ENCODE data around the gene GOLGA8F. TPM values are rescaled to one million over a fixed set of nuclear protein-coding genes. Genes with fewer than 3 reads are reported as not detected.
"Not testable (repeated sequence)": the region's sequence is repeated elsewhere in the genome, so short reads cannot be mapped to it uniquely, and the experiment has no call there.

Gene GOLGA8F
- not detected in 2 replicates for total RNA-seq (2014; rRNA removed; shearing (Covaris generic))
- polyA plus RNA-seq (2016; fragmentation: Nextera tagmentation; extraction: Ambion mirVana), result 0.04 and 0.28 TPM in 2 replicates

GRCh38 chr15:28378364-28378763 is at the start of gene GOLGA8F:
Gene GOLGA8F, plus strand, starts transcription at chr15:28378664. Its CDS starts 98 bp downstream, at chr15:28378762.
- H3K79me2 ChIP-seq (ENCODE audit: insufficient read depth); H3F3A ChIP-seq (ENCODE audit: insufficient read depth); H3K36me3 ChIP-seq (ENCODE audit: low read depth); H3K4me3 ChIP-seq; in situ Hi-C loops (cut with MboI); H3K4me1 ChIP-seq (ENCODE audit: insufficient read depth); H3K9me2 ChIP-seq (ENCODE audit: insufficient read depth); H3K9ac ChIP-seq; H3K4me2 ChIP-seq (ENCODE audit: unreplicated experiment); H3K9me3 ChIP-seq (ENCODE audit: low read depth); H3K27me3 ChIP-seq (replicated peaks; ENCODE audit: insufficient read depth); H4K20me1 ChIP-seq (ENCODE audit: insufficient read depth); DNase-seq; H3K27ac ChIP-seq; H2AFZ ChIP-seq: not testable (repeated sequence)
- no CpG with 5 or more reads among the region's 8 CpGs for WGBS, 2 experiments (ENCODE audit: low coverage in 1 of 2, low lambda C conversion rate in 2 of 2, missing lambda C conversion rate in 2 of 2)

DNA sequence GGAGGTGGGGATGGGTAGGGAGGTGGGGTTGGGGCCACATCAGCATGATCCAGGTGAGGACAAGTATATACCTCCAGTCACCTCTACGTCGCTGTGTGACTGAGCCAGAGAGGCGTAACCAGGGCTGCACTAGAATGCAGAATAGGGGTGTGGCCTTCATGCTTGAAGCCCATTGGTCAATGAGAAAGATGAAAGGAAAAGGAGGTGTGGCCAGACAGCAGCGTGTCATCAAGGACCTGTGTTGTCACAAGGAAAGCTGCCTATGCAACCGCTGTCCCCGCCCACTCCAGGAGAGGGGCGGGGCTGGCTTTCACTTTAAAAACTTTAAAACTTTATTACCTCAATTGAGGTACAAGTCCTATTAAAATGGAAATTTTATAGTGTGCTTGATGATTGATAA is 20.5 kb upstream of the GOLGA8F start, which contains the start of gene GOLGA6L24:
Gene GOLGA6L24, minus strand, starts transcription at position 101 of the 400 bp plus-strand sequence. Its CDS starts 61 bp downstream, at position 40.
- WGBS, 2 experiments (ENCODE audit: low coverage in 1 of 2, low lambda C conversion rate in 2 of 2, missing lambda C conversion rate in 2 of 2), result no CpG with 5 or more reads among the region's 7 CpGs
- H3F3A ChIP-seq (ENCODE audit: insufficient read depth); H2AFZ ChIP-seq; H3K36me3 ChIP-seq (ENCODE audit: low read depth); H3K4me2 ChIP-seq (ENCODE audit: unreplicated experiment); DNase-seq; H3K9me2 ChIP-seq (ENCODE audit: insufficient read depth); H3K9ac ChIP-seq; H4K20me1 ChIP-seq (ENCODE audit: insufficient read depth); H3K27ac ChIP-seq; H3K9me3 ChIP-seq (ENCODE audit: low read depth); H3K79me2 ChIP-seq (ENCODE audit: insufficient read depth); H3K4me3 ChIP-seq; H3K4me1 ChIP-seq (ENCODE audit: insufficient read depth); H3K27me3 ChIP-seq (replicated peaks; ENCODE audit: insufficient read depth); in situ Hi-C loops (cut with MboI): not testable (repeated sequence)

GRCh38 chr15:28365502-28365901 is 13.0 kb upstream of the GOLGA8F start:
- WGBS, 2 experiments (ENCODE audit: low coverage in 1 of 2, low lambda C conversion rate in 2 of 2, missing lambda C conversion rate in 2 of 2), result 82% methylated on average over 8 of the region's 17 CpGs; no CpG with 5 or more reads in 1 of the 2 experiments
- in situ Hi-C loops (cut with MboI); H3K27ac ChIP-seq; H3K9me2 ChIP-seq (ENCODE audit: insufficient read depth); H3F3A ChIP-seq (ENCODE audit: insufficient read depth); H3K4me1 ChIP-seq (ENCODE audit: insufficient read depth); H3K9ac ChIP-seq; DNase-seq; H2AFZ ChIP-seq; H3K4me3 ChIP-seq; H3K36me3 ChIP-seq (ENCODE audit: low read depth); H3K4me2 ChIP-seq (ENCODE audit: unreplicated experiment); H3K27me3 ChIP-seq (replicated peaks; ENCODE audit: insufficient read depth); H3K9me3 ChIP-seq (ENCODE audit: low read depth); H3K79me2 ChIP-seq (ENCODE audit: insufficient read depth); H4K20me1 ChIP-seq (ENCODE audit: insufficient read depth): not testable (repeated sequence)

- H3K4me1 ChIP-seq (ENCODE audit: insufficient read depth); H3K27me3 ChIP-seq (replicated peaks; ENCODE audit: insufficient read depth); DNase-seq; H3K4me2 ChIP-seq (ENCODE audit: unreplicated experiment); in situ Hi-C loops (cut with MboI); H3K9me2 ChIP-seq (ENCODE audit: insufficient read depth); H4K20me1 ChIP-seq (ENCODE audit: insufficient read depth); H3K27ac ChIP-seq; H2AFZ ChIP-seq; H3K9ac ChIP-seq; H3K9me3 ChIP-seq (ENCODE audit: low read depth); H3K4me3 ChIP-seq; H3F3A ChIP-seq (ENCODE audit: insufficient read depth); H3K36me3 ChIP-seq (ENCODE audit: low read depth); H3K79me2 ChIP-seq (ENCODE audit: insufficient read depth): not testable (repeated sequence)
- 17 to 22% methylated on average over 2 to 3 of the region's 3 CpGs for WGBS, 2 experiments (ENCODE audit: low coverage in 1 of 2, low lambda C conversion rate in 2 of 2, missing lambda C conversion rate in 2 of 2)
These were observed 1.6 kb downstream of the GOLGA8F start for GRCh38 chr15:28380053-28380452.

DNA sequence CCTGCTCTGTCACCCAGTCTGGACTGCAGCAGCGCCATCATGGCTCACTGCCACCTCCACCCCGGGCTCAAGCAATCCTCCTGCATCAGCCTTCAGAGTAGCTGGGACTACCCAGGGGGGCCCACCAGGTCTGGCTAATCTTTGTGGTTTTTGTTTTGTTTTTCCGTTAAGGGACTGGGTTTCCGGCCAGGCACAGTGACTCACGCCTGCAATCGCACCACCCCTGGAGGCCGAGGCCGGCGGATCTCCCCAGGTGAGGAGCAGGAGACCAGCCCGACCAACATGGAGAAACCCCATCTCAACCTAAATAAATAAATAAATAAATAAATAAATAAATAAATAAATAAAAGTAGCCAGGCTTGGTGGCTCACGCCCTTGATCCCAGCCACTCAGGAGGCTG is 17.6 kb downstream of the GOLGA8F start:
- H2AFZ ChIP-seq; H3K79me2 ChIP-seq (ENCODE audit: insufficient read depth); H3K4me1 ChIP-seq (ENCODE audit: insufficient read depth); H3K36me3 ChIP-seq (ENCODE audit: low read depth); H4K20me1 ChIP-seq (ENCODE audit: insufficient read depth); H3K4me2 ChIP-seq (ENCODE audit: unreplicated experiment); DNase-seq; H3K4me3 ChIP-seq; in situ Hi-C loops (cut with MboI); H3F3A ChIP-seq (ENCODE audit: insufficient read depth); H3K9me3 ChIP-seq (ENCODE audit: low read depth); H3K27me3 ChIP-seq (replicated peaks; ENCODE audit: insufficient read depth); H3K27ac ChIP-seq; H3K9me2 ChIP-seq (ENCODE audit: insufficient read depth); H3K9ac ChIP-seq: not testable (repeated sequence)
- WGBS, 2 experiments (ENCODE audit: low coverage in 1 of 2, low lambda C conversion rate in 2 of 2, missing lambda C conversion rate in 2 of 2), result 70 to 100% methylated on average over 3 to 4 of the region's 11 CpGs

DNA sequence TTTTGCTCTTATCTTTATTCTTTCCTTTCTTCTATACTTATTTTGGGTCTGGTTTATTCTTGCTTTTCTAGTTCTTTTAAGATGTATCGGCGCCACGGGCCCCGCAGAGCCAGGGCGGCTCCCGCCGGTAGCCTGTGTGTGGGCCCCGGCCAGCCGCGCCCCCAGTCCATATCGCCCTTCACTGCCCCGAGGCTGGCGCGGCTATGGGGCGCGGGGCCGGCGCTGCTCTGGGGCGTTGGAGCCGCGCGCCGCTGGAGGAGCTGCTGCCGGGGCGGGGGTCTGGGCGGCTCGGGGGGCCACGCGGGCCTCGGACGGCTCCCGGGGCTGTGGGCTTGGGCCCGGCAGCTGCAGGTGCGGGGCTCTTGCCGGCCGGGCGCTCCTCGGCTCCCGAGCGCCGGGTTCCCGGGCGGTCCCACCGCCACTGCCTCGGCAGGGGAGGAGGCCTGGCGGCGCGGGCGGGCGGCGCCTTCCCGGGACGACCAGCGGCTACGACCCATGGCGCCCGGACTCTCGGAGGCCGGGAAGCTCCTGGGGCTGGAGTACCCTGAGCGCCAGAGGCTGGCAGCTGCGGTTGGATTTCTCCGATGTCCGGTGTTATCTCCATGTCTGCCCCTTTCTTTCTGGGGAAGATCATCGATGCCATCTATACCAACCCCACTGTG is 24.4 kb downstream of the GOLGA8F start:
- H3K4me1 ChIP-seq (ENCODE audit: insufficient read depth); H4K20me1 ChIP-seq (ENCODE audit: insufficient read depth); H3K9me2 ChIP-seq (ENCODE audit: insufficient read depth); H3K9ac ChIP-seq; H3K27ac ChIP-seq; H3K9me3 ChIP-seq (ENCODE audit: low read depth); H3F3A ChIP-seq (ENCODE audit: insufficient read depth); H3K4me2 ChIP-seq (ENCODE audit: unreplicated experiment); H3K4me3 ChIP-seq; DNase-seq; H3K79me2 ChIP-seq (ENCODE audit: insufficient read depth); H2AFZ ChIP-seq; in situ Hi-C loops (cut with MboI); H3K36me3 ChIP-seq (ENCODE audit: low read depth); H3K27me3 ChIP-seq (replicated peaks; ENCODE audit: insufficient read depth): not testable (repeated sequence)
- WGBS, 2 experiments (ENCODE audit: low coverage in 1 of 2, low lambda C conversion rate in 2 of 2, missing lambda C conversion rate in 2 of 2), result no CpG with 5 or more reads among the region's 64 CpGs

- 11 to 19% methylated on average over 1 of the region's 3 CpGs for WGBS, 2 experiments (ENCODE audit: low coverage in 1 of 2, low lambda C conversion rate in 2 of 2, missing lambda C conversion rate in 2 of 2)
- H3K4me1 ChIP-seq (ENCODE audit: insufficient read depth); H3K9me3 ChIP-seq (ENCODE audit: low read depth); H3K9ac ChIP-seq; H3K4me3 ChIP-seq; H3K9me2 ChIP-seq (ENCODE audit: insufficient read depth); in situ Hi-C loops (cut with MboI); DNase-seq; H3K4me2 ChIP-seq (ENCODE audit: unreplicated experiment); H3K27me3 ChIP-seq (replicated peaks; ENCODE audit: insufficient read depth); H3F3A ChIP-seq (ENCODE audit: insufficient read depth); H3K79me2 ChIP-seq (ENCODE audit: insufficient read depth); H2AFZ ChIP-seq; H4K20me1 ChIP-seq (ENCODE audit: insufficient read depth); H3K27ac ChIP-seq; H3K36me3 ChIP-seq (ENCODE audit: low read depth): not testable (repeated sequence)
These were observed 42.0 kb downstream of the GOLGA8F start for GRCh38 chr15:28420470-28420869.

DNA sequence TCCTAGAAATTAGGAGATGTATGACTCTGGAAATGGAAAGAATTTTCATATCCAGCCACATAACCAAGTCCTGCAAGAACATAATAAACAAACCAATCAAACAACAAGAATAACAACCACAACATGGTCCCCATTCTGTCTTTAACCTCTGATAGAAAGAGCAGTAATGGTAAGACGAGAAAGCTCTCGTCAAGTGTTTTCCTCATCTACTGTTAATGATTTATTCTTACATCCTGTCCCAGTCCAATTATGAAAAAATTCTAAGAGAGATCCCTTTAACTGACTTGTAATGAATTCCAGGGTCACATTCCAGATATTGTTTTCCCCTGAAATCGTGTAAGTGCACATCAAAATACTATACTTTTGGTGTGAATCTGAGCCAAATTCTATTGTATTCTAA is 57.1 kb downstream of the GOLGA8F start:
- H3K4me2 ChIP-seq (ENCODE audit: unreplicated experiment); H3K9me2 ChIP-seq (ENCODE audit: insufficient read depth); H3K27ac ChIP-seq; H3F3A ChIP-seq (ENCODE audit: insufficient read depth); H3K79me2 ChIP-seq (ENCODE audit: insufficient read depth); H3K9me3 ChIP-seq (ENCODE audit: low read depth); H3K27me3 ChIP-seq (replicated peaks; ENCODE audit: insufficient read depth); H3K4me1 ChIP-seq (ENCODE audit: insufficient read depth); in situ Hi-C loops (cut with MboI); H2AFZ ChIP-seq; DNase-seq; H4K20me1 ChIP-seq (ENCODE audit: insufficient read depth); H3K4me3 ChIP-seq; H3K9ac ChIP-seq; H3K36me3 ChIP-seq (ENCODE audit: low read depth): not testable (repeated sequence)
- no CpG with 5 or more reads among the region's 3 CpGs for WGBS, 2 experiments (ENCODE audit: low coverage in 1 of 2, low lambda C conversion rate in 2 of 2, missing lambda C conversion rate in 2 of 2)
